Fibroblast of lung (primary cell): ENCODE data around the gene TMPRSS2. TPM values are rescaled to one million over a fixed set of nuclear protein-coding genes. Genes with fewer than 3 reads are reported as not detected.
A peak's percentile ranks its signal among the peaks of the same experiment; 100 is the strongest.

Source experiments
- DNase-seq, 2 donors: peaks; one replicate each; pipeline versions ENCODE4 v3.0.0 to v3.0.0-alpha.2; 2010; ENCODE audit warnings: low read depth in 2 of 2
- H2AFZ ChIP-seq: 2 replicates; pipeline ENCODE4 v1.5.1; 2012; ENCODE audit warnings: low read length, control low read depth, inconsistent platforms
- H3K27ac ChIP-seq: 2 replicates; pipeline ENCODE4 v1.5.1; 2011; ENCODE audit warnings: low read length, control low read depth; ENCODE audit not compliant: insufficient read depth
- H3K27me3 ChIP-seq: 2 replicates; pipeline ENCODE4 v1.5.1; 2011; ENCODE audit warnings: mild to moderate bottlenecking, low read length; ENCODE audit not compliant: control insufficient read depth, insufficient read depth
- H3K36me3 ChIP-seq: 2 replicates; pipeline ENCODE4 v1.5.1; 2011; ENCODE audit warnings: low read length; ENCODE audit not compliant: control insufficient read depth, insufficient read depth
- H3K4me1 ChIP-seq: 2 replicates; pipeline ENCODE4 v1.5.1; 2011; ENCODE audit warnings: low read length; ENCODE audit not compliant: control insufficient read depth, insufficient read depth; ENCODE audit errors: extremely low read depth
- H3K4me2 ChIP-seq: 2 replicates; pipeline ENCODE4 v1.5.1; 2011; ENCODE audit warnings: low read length, control low read depth; ENCODE audit not compliant: insufficient read depth; ENCODE audit errors: extremely low read depth
- H3K4me3 ChIP-seq, 4 experiments: fragments of 200-600 bp in 1 of 4; sonication (generic) in 1 of 4; replicated peaks in 1 of 4; 2 replicates each; pipeline ENCODE4 v1.5.1; 2011 to 2016; ENCODE audit warnings: low read length in 4 of 4, low read depth in 3 of 4, mild to moderate bottlenecking in 3 of 4, control low read depth in 2 of 4, inconsistent platforms in 1 of 4, mixed read lengths in 1 of 4; ENCODE audit not compliant: insufficient read depth in 1 of 4; ENCODE audit errors: control extremely low read depth in 1 of 4
- H3K79me2 ChIP-seq: 2 replicates; pipeline ENCODE4 v1.5.1; 2012; ENCODE audit warnings: mild to moderate bottlenecking, low read length, inconsistent platforms; ENCODE audit not compliant: control insufficient read depth, insufficient read depth
- H3K9ac ChIP-seq: 2 replicates; pipeline ENCODE4 v1.5.1; 2011; ENCODE audit warnings: mild to moderate bottlenecking, low read length, control low read depth; ENCODE audit not compliant: insufficient read depth
- H3K9me3 ChIP-seq: 2 replicates; pipeline ENCODE4 v1.5.1; 2012; ENCODE audit warnings: low read depth, low read length; ENCODE audit not compliant: control insufficient read depth, insufficient read depth
- H4K20me1 ChIP-seq: 2 replicates; pipeline ENCODE4 v1.5.1; 2011; ENCODE audit warnings: low read length; ENCODE audit not compliant: control insufficient read depth, insufficient read depth; ENCODE audit errors: extremely low read depth
- CTCF ChIP-seq, 2 donors: IDR thresholded peaks in 1 of 2; conservative IDR thresholded peaks in 1 of 2; 1 replicate in 1 of 2; 2 replicates in 1 of 2; pipeline ENCODE4 v1.5.1; 2011 to 2012; ENCODE audit warnings: low read length in 2 of 2, control low read depth in 1 of 2, inconsistent platforms in 1 of 2, low read depth in 1 of 2, mild to moderate bottlenecking in 1 of 2
- EZH2 ChIP-seq: IDR thresholded peaks from 2 replicates; pipeline ENCODE4 v1.5.1; 2012; ENCODE audit warnings: low read length, control low read depth, mild to moderate bottlenecking; ENCODE audit errors: missing control alignments
- polyA plus RNA-seq, 2 donors: library from polyadenylated mRNA; depleted of rRNA in 1 of 2; stranded (reverse) in 1 of 2; unstranded in 1 of 2; fragments of >200 nt; gene quantifications; 2 replicates each; pipeline ENCODE4 v1.2.1, GENCODE V29; 2011 to 2012; ENCODE audit warnings: missing spikeins in 1 of 2
- total RNA-seq: library from RNA; depleted of rRNA; stranded (reverse); fragments of >200 nt; gene quantifications from 2 replicates; pipeline ENCODE4 v1.2.1, GENCODE V29; 2014

The TMPRSS2 gene
- total and polyA plus RNA-seq, 2 donors (not counting 1 experiment from before 2014, with no cell fraction given), result 0.17 TPM; not detected in 1

DNA sequence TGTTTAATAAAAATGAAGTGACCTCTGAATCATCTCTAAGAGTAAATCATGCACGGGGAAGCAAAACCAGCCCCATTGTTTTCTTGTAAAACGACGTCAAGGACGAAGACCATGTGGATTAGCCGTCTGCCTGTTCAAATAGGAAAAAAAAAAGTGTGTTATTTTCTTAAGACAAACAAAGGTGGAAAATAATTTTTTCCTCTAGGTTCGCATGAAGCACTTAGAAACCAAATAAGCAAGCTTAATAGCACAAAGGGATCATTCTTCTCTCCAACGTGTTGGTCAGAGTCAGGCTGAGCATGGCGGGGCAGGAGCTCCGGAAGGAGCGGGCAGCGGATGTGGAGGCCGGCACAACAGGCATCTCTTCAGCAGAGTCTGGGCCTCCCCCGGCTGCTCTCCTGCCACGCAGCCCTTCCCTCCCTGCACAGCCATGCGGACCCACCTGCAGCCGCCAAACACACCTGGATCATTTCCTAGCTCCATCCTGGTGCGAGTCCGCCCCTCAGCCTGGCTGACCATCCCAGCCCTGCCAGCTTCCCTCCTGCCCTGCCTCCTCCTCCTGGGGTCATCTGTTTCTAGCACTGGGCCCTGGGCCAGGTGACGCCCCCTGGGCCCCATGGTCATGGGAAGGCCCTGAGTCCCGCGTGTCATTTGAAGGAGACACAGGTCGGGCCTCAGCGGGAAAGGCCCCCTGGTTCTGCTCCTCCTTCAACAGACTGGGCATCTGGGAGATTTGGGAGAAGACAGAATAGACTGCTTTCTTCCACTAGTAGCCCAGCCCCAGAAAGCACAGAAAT is 41.7 kb downstream of the TMPRSS2 start:
- Histone ChIP-seq H3K9me3 (no peaks in the 10 kb centered on the region), H3K27ac (no peak overlapping the region), H3K27me3 (no peaks in the 10 kb centered on the region), H3K9ac (no peak overlapping the region), H3K79me2 (no peaks in the 10 kb centered on the region), H4K20me1 (no peaks in the 10 kb centered on the region), H3K4me3 (no peak overlapping the region), H3K36me3 (no peaks in the 10 kb centered on the region), H2AFZ (no peak overlapping the region), H3K4me2 (no peak overlapping the region), H3K4me1 (peaks cover 3% of the 10 kb centered on the region)
- TF ChIP-seq EZH2 (no peak), CTCF (conservative IDR thresholded peaks at IDR 0.05 in 1 of 2, IDR thresholded peaks at IDR 0.05 in 1 of 2; ENCODE audit: low read depth in 1 of 2, low read length in 2 of 2) (no peak)
- peak in 1 of 2 donors; percentile 55 for DNase-seq

DNA sequence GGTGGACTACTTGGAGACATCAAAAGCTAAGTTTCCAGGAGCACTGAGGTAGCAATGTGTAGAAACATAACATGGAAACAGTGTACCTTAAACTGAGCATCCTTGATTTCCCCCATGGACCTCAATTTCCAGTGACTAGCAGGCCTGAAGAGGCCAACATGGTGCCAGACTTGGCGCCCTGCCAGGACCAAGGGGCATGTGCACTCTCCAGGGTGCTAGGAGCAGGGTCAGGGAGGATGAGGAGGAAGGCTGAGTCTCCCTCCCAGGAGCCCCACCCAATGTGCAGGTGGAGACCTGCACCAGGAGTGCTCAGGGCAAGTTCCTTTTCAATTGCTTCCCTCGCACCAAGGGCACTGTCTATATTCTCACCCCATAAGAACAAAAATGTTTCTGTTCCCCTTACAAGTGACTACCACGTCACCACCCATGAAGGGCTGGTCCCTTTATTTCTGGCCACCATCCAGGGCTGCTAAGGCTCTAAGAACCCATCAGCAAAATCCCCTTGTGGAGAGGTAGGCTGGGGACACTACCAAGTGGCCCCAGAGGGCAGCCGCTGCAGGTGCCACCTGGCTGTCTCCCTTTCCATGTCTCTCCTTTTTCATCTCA is 42.7 kb downstream of the TMPRSS2 start:
- Histone ChIP-seq H3K27ac (no peak overlapping the region), H4K20me1 (no peaks in the 10 kb centered on the region), H3K4me2 (no peak overlapping the region), H3K4me3 (no peak overlapping the region), H3K9me3 (no peaks in the 10 kb centered on the region), H3K4me1 (peaks cover 3% of the 10 kb centered on the region), H3K79me2 (no peaks in the 10 kb centered on the region), H3K36me3 (no peaks in the 10 kb centered on the region), H2AFZ (no peak overlapping the region), H3K27me3 (no peaks in the 10 kb centered on the region), H3K9ac (no peak overlapping the region)
- no peak for DNase-seq
- TF ChIP-seq EZH2 (no peak), CTCF (conservative IDR thresholded peaks at IDR 0.05 in 1 of 2, IDR thresholded peaks at IDR 0.05 in 1 of 2; ENCODE audit: low read depth in 1 of 2, low read length in 2 of 2) (no peak)

DNA sequence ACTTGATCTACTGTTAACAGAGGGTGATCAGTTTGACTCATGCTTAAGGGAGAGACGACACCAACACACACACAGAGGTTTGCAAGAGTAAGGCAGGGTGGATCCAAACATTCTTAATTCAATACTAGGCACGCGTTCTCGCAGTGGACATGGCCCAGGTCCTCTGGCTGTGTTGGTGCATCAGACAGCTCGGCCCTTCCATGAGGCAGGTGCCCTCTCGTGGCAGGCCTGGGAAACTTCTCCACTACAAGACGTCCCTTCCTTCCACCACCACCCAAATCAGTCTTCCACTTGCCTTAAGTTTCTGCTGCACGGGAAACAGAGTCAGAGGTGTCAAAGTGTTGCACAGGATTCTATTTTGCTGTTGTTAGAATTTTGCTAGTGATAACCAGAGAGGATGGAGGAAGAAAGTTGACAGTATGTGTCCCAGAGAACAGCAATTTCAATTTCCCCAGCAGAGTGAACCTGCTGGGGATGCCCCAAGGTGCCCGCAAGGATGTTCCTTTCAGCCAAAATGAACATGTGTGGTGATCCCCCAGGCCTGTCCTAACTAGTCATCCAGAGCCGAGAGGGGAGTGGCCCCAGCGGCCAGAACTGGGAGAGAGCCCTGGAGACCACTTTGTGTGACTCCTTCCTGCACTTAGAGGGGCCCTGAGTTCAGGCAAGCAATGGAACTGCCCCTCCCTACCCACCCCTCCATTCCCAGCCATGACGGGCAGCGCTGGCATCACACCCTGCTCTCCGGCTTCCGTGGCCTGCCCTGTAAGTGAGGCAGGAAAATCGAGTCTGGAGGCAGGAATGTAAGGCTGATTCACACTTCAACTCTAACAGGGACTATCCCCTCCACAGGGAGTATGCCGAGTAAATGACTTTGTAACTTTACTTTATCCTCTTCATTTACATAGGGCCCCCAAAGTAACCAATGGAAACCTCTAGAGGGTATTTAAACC is 47.1 kb downstream of the TMPRSS2 start:
- H3K4me3 ChIP-seq, result no peak overlapping the region
- no peak overlapping the region for H2AFZ ChIP-seq
- H3K4me1 ChIP-seq, result no peaks in the 10 kb centered on the region
- H3K27me3 ChIP-seq, result no peaks in the 10 kb centered on the region
- DNase-seq, result peak; percentile 60 to 74
- no peaks in the 10 kb centered on the region for H3K36me3 ChIP-seq
- H3K79me2 ChIP-seq, result no peaks in the 10 kb centered on the region
- H4K20me1 ChIP-seq, result no peaks in the 10 kb centered on the region
- TF ChIP-seq EZH2 (no peak), CTCF (conservative IDR thresholded peaks at IDR 0.05 in 1 of 2, IDR thresholded peaks at IDR 0.05 in 1 of 2; ENCODE audit: low read depth in 1 of 2, low read length in 2 of 2) (peak; percentile 92 to 93)
- H3K4me2 ChIP-seq, result no peak overlapping the region
- no peak overlapping the region for H3K27ac ChIP-seq
- no peaks in the 10 kb centered on the region for H3K9me3 ChIP-seq
- no peak overlapping the region for H3K9ac ChIP-seq
